ENCODE measurements around the gene HTRA2.
"Not testable (repeated sequence)": the region's sequence is repeated elsewhere in the genome, so short reads cannot be mapped to it uniquely, and the experiment has no call there.

HTRA2 gene

DNA sequence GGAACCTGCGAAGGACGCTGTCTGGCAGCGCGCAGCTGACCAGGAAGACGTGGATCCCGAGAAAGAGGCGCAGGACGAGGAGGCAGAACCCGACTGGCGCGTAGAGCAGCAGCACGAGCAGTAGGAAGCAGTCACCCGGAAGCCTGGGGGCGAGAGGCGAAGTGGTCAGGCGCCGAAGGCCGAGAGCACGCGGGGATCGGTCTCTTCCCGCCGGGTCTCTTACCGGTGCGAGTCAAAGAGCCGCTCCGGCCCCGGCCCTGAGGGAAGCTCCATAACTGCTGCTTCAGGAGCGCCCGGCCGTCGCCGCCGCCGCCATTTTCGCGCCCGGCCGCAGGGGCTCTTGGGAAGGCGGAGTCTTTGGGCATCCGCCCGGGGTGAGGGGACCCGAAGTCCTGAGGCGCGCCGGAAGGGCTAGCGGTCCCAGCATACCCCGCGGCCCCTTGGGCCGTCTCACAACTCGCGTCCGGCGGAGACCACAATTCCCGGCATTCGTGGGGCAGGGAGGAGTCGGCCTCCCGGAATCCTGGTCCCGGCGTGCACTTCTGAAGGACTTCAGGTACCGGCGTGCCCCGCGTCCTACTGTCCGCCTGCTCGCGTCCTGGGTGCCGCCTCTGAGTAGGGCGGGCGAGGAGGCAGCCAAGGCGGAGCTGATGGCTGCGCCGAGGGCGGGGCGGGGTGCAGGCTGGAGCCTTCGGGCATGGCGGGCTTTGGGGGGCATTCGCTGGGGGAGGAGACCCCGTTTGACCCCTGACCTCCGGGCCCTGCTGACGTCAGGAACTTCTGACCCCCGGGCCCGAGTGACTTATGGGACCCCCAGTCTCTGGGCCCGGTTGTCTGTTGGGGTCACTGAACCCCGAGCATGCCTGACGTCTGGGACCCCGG, at the start of gene HTRA2, which contains the start of gene AUP1:
HTRA2 (plus strand) TSS at position 577 of the 882 bp plus-strand sequence; CDS start at position 651, 74 bp downstream.
AUP1 (minus strand) TSS at position 350 of the 882 bp plus-strand sequence; CDS start at position 273, 77 bp downstream.
- DNase-seq = peak; percentile 96

DNA sequence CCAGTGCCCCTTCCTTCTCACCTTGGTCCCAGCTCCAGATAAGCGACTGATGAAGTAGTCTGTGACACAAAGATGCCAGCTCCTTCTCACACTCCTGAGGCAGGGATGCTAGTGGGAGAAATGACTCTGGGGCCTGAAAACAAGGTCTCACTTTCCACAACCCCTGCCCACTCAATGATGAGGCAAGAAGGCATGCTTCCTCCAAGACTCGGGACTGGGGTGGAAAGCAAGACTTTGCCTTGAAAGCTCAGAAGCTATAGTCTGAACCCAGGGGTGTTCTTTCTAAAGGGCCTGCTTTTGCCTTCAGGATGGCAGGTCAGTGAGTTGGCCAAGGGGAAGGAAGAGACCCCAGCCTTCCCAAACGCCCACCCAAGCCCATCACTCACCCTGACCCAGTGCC, 48.3 kb upstream of the HTRA2 start:
- no peak for DNase-seq

DNA sequence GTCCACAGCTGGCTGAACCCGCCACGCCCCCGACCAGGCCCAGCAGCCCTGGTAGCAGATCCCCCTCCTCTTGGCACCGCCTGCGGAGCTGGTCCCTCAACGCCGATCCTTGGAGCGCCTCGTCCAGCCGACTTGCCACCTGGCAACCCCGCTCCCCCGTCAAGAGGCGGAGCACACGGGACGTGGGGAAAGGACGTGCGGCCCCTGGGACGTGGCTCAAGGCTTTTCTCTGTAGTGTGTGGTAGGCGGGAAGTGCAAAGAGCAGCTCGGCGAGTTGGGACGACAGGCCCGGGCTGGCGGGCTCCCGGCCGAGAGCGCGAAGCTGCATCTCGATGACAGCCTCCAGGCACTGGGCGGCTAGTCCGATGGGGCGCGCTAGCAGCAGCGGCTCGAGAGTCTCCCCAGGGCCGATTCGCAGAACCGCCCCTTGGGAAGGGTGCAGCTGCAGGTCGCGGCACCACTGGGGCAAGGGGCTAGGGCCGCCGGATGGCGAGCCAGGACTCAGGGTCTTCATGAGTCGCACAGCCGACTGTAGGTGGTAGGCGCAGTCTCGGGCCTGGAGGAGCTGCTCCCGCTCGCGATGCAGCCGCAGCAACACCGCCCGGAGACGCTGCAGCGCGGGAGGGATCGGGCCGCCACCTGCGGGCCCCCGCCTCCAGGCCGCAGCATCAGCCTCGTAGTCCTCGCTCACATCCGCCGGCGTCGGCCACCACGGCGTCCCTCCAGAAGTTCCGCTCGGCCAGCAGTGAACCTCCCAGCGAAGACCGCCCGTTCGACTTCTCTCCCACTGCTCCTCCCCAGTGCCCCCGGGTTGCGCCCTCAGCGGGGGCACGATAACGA, 47.6 kb upstream of the HTRA2 start:
- no peak for DNase-seq

DNA sequence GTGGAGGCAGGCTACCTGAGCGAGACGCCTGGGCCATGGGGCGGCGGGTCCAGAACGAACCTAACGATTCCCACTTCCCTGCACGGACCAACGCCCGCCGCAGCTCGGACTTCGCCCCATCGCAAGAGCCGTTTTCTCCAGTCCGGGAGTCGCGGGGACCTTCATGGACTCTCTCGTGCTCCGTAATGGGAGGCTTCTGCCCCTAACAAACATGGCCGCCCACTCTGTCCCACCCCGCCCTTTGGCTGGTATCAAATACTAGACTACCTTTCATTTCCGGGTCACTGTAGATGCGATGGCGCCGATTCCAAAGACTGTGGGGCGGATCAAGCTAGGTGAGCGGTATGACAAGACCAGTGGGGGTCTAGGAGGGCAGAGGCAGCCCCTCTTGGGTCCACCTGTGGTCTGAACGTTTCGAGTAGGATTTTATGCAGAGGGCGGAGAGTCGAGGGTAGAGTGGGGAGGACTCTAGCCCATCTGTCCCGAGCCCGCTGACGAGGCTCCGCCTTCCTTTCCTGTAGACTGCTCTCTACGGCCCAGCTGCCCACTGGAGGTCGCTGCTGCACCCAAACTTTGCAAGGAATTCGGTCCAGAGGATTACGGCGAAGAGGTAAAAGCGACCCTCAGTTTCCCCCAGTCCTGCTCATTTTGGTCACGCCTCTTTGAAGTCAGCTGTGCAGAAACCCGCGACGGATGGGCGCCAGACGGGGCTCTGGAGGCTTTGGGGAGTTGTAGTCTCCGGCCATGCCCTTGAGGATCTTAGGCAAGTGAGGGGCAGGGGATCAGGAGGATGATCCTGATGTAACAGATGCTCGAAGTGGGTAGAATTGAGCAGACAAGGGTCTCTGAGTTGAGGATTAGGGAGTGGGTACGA, 46.7 kb upstream of the HTRA2 start, which contains the start of the genes CCDC142 and TTC31:
CCDC142 (minus strand) TSS at position 198 of the 874 bp plus-strand sequence; CDS start at position 37, 161 bp downstream.
TTC31 (plus strand) TSS at position 281 of the 874 bp plus-strand sequence; CDS start at position 296, 15 bp downstream.
- peak; percentile 98 for DNase-seq

DNA sequence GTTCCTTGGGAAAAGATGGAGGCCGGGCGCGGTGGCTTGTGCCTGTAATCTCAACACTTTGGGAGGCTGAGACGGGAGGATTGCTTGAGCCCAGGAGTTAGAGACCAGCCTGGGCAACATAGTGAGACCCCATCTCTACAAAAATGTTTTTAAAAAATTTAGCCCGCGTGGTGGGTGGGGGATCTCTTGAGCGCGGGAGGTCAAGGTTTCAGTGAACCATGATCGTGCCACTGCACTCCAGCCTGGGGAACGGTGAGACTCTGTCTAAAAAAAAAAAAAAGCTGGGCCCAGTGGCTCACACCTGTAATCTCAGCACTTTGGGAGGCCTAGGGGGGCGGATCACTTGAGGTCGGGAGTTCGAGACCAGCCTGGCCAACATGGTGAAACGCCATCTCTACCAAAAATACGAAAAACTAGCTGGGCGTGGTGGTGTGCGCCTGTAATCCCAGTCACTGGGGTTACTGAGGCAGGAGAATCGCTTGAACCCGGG, 46.0 kb upstream of the HTRA2 start:
- DNase-seq = not testable (repeated sequence)

DNA sequence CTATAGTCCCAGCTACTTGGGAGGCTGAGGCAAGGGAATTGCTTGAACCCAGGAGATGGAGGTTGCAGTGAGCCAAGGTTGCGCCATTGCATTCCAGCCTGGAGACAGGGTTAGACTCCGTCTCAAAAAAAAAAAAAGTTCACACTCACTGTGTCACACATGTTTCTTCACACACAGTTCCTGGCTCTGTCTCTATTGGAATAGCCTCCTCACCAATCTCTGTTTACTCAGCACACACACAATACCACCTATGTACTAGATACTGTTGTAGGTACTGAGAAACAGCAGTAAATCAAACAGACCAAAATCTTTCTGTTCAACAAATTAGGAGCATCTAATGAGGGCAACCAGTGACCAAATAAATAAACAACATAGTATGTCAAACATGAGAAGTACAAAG, 43.6 kb upstream of the HTRA2 start:
- no peak for DNase-seq

DNA sequence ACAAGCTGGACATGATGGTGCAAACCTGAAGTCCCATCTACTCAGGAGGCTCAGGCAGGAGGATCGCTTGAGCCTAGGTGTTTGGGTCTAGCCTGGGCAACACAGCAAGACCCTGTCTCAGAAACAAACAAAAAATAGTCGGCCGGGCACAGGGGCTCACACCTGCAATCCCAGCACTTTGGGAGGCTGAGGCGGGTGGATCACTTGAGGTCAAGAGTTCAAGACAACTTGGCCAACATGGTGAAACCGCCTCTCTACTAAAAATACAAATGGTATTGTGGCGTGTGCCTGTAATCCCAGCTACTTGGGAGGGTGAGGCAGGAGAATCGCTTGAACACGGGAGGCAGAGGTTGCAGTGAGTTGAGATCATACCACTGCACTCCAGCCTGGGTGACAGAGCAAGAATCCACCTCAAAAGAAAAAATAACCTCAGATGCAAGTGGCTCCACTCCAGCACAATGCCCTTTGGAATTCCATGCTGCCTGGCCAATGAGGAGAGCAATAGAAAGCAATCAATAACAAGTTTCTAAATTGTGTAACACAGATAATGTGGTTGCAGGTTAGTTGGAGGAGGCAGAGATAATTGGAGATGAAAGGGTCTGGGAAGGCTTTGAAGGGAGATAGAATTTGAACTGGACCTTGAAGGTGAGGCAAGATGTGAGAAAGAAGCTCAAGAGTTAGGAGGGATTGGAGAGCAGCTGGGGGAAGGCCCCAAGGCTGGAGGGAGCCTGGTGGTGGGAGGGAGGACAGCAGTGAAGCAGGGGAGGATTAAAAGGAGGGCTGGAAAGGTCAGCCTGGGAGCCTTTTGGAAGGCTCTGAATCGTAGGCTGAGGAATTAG, 40.9 kb upstream of the HTRA2 start:
- no peak for DNase-seq

DNA sequence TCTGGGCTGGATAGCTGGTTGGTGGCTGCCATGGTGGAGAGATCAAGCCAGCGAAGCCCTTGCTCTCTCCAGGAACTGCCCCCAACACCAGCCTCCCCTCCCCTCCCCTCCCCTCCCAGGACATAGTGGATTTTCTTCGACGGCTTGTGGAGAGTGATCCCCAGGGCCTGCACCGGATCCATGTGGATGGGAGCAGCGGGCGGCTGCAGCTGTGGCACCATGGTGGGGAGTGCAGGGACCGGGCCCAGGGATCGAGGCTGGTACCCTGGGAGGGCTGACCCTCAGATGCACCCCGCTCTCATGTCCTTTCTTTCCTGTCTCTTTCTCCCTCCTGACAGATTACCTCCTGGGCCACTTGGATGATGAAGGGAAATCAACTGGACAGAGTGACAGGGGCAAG, 39.8 kb upstream of the HTRA2 start:
- no peak for DNase-seq

DNA sequence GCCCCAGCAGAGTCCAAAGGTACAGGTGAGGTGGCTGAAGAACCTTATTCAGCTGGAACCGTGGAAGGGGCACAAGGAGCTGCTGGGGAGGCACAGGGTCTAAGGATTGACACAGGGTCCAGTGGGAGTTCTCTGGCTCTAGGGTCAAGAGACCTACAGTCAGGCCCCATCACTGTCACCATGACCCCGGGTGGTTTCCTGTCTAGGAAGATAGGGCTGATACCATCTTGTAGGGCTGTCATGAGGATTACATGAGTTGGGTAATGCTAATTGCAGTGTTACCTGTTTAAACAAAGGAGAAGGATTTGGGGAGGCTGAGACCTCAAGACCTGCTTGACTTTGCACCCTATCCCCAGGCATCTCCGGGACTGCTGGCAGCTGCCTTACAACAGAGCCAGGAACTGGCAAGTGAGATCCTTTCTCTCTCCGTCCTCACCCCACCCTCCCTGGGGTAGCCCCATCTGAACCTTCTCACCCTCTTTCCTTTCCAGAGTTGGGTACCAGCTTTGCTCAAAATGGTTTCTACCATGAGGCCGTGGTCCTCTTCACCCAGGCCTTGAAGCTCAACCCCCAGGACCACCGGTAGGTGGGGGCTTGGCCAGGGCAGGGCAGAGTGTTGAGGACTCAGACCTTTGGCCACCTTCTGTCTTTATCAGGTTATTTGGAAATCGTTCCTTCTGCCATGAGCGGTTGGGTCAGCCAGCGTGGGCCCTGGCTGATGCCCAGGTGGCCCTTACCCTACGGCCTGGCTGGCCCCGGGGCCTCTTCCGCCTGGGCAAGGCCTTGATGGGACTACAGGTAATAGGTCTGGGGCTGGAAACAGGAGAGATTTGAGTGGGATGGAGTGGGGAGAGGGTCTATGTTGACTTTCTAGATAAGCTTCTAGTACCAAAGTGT, 37.8 kb upstream of the HTRA2 start:
- no peak for DNase-seq

DNA sequence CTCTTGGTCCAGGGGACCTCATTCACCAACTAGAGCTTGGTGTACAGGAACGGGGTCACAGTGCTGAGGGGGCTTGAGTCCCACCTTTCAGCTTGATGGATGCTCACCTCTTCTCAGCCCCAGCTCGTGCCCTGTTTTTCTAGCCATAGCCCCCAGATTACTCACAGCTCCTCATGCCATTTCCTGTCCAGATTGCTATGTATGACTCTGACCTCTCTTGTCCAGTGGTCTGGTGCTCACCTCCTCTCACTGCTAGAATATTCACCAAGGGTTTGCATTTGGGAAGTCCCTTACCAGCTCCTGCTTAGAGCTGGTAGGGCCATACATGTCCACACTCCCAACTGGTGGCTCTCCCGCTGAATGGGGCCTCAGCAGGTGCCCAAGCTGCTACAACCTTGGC, 36.2 kb upstream of the HTRA2 start:
- no peak for DNase-seq

DNA sequence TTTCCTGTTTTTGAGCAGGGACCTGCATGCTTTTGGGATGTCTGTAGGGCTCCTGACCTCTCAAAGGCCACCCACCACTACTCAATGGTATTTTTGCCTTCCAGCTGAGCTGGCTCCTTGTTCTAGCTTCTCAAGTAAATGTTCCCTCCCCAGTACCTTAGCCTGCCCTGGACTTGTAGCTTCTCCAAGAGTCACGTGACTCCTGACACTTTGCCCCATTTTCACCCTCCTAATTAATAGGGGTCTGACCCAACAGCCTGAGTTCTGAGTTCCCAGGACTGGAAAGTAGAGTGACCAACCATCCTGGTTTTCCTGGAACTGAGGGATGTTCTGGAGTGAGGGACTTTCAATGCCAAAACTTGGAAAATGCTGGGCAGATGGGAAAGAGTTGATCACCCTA, 34.3 kb upstream of the HTRA2 start:
- no peak for DNase-seq

DNA sequence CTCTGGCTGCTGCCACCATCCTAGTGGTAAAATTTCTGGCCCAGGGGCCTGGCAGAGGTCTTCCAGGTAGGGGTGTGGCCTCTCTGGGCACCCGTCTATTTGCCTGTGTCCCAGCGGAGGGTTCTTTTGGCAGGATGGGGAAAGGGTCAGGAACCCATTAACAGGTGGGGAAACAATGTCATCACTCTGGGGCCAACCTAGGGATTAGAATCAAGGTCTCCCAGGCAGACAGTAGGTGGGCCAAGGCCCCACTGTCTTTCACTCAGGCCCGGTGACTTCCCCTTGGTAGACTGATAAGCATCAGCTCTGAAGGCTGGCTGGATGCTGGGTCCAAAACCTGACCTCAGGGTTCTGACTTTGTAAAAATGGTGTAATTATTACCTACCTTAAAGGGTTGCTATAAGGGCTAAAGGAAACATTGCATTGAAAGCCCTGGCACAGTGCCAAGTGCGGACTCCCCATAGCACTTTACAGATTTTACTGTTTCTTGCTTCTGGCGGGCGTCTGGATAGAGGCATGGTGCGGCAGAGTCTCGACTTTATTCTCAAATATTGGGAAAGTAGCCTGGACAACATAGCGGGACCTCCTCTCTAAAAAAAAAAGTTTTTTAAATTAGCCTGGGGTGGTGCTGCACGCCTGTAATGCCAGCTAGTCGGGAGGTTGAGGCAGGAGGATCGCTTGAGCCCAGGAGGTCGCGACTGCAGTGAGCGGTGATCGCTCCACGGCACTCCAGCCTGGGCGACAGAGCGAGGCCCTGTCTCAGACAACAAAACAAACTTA, 32.5 kb upstream of the HTRA2 start:
- no peak for DNase-seq

DNA sequence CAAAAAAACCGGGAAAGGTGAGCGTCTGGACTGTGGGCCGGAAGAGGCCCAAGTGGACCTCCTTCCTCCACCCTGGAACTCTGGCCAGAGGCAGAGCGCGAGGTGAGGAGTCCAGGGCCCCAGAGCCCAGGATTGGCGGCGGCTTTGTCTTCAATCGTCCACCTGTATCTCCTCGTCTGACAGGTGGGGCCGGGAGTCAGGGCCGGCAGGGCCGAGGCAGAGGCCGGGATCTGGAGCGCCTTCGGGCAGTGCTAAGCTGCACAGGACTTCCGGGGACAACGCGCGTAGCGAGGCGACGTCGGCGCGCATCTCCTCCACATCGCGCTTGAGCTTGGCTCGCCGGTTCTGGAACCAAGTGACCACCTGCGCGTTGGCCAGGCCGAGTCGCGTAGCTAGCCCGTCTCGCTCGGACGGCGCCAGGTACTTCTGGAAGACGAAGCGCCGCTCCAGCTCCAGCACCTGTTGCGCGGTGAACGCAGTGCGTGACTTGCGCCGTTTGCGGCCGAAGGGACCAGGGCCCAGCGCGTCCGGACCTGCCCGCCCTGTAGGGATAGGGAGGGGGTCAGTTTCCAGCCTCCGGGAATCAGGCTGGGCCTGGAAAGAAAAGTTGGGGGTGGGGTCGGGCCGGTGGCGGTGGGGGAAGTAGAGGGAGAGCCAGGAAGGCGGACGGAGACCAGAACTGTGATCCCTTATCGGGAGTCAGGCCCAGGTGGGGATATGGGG, 31.8 kb upstream of the HTRA2 start:
- no peak for DNase-seq

DNA sequence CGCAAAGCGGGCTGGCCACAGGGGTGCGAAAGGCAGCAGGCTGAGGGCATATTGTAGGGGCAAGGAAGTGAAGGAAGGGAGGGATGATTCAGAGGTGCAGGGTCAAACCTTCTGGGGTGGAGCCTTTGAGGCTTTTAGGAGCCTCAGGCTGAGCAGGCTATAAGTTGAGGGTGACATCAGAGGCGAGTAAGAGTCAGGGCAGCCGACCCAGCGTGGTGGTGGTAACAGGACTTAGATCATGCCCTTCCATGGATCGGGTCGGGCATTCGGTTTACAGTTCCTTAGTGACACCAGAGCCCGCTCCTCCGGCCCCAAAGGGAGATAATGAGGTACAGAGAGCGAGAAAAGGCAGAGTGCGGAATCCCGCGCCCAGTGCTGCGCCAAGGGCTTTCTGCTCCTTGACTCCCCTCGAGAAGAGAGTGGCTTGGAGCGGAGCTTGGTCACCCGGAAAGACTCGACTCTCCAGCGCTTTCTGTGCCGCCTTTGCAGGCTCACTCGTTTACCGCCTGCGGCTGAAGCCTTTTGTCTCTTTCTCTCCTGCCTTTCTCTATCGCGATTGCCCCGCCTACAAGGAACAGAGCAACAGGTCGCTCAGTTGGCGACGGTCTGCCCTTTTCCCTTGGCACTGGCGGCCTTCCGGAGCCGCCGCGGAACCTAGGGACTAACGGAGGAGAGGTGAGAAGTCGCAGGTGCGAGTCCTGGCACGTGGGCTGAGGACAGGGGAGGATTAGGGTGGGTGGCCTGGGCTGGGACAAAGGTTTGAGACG, 31.1 kb upstream of the HTRA2 start:
- no peak for DNase-seq

DNA sequence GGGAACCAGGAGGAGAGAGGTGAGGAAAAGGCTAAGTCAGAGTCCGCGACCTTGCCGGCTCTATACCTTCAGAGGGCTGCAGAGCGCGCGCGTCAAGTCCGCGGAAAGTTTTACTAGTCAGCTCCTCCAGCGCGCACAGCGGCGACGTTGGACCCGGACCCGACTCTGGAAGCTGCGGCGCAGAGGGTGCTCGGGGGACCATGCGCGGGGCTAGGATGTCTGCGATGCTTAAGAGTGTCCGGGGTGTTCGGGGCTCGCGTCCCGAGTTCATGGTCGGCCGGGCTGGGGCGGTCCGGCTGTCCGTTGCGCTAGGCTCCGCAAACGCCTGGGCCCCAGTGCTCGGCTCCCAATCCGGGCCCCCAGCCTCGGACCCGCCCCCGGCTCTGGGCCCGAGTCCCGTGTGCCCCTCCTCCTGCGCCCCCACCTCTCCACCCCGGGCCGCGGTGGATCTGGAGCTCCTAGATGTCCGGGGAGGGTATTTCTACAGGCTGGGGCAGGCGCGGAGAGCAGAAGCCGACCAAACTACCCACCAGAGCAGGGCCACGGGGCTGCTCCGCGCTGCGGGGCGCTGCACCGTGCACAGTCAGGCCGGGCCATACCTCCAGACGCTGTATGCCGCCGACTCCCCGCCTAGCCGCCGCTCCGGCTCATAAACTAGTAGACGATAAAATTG, 30.3 kb upstream of the HTRA2 start, which contains the start of gene LBX2:
LBX2 (minus strand) TSS at position 337 of the 673 bp plus-strand sequence; CDS start at position 271, 66 bp downstream.
- no peak for DNase-seq

DNA sequence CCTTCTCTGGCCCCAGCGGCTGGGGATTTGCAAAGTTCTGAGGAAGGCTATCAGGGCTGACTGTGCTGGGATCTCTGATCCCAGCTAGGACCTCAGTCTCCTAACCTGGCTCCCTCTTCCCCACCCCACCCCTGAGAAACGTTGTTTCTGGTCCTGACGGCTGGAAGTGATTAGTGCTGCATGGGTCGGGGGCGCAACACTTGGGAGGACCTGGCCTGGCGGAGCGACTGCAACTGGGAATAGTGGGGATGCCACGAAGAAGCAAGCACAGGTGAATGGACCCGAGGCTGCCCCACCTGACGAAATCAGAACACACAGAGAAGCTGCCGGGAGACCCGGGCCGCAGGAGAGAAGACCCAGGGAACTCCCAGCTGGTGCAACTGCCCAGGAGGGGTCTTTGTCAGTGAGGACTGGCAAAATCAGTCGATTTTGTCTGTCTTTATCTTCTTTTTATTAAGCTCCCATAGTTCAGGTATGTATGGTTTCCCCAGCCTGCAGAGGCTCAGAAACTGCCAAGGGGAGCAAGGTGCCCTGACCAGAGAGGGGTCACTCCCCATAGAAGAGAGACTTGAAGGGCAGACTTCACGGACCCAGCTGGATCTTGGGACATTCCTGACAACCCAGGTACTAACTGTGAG, 29.7 kb upstream of the HTRA2 start:
- no peak for DNase-seq

DNA sequence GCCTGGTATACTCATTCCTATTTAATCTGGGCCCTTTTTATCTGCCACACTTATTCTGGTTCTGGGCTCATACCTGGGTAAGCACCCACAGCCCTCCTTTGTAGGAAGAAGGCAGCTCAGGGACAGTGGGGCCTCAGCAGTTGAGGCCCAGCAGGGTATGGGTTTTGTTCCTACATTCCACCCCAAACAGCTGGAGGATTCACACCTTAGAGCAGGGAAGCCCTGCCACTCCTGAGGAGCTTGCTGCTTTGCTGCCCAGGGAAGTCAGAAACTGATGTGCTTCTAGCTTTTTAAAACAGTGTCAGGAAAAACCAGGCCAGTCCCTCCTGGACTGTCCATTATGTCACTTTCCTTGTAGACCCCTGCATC, 29.2 kb upstream of the HTRA2 start:
- DNase-seq = no peak
